GM12801 (cell line): ENCODE data around the gene SLC47A2.

Experiments
- TF ChIP-seq, protein P1 (sequence below): IDR thresholded peaks from one replicate; pipeline ENCODE4 v1.5.1; 2011; ENCODE audit warnings: control low read depth; ENCODE audit not compliant: insufficient read length; ENCODE audit errors: extremely low read depth

The SLC47A2 gene

GRCh38 chr17:19672009-19672750 is 44.2 kb downstream of the SLC47A2 start:
- TF ChIP-seq, protein P1, sequence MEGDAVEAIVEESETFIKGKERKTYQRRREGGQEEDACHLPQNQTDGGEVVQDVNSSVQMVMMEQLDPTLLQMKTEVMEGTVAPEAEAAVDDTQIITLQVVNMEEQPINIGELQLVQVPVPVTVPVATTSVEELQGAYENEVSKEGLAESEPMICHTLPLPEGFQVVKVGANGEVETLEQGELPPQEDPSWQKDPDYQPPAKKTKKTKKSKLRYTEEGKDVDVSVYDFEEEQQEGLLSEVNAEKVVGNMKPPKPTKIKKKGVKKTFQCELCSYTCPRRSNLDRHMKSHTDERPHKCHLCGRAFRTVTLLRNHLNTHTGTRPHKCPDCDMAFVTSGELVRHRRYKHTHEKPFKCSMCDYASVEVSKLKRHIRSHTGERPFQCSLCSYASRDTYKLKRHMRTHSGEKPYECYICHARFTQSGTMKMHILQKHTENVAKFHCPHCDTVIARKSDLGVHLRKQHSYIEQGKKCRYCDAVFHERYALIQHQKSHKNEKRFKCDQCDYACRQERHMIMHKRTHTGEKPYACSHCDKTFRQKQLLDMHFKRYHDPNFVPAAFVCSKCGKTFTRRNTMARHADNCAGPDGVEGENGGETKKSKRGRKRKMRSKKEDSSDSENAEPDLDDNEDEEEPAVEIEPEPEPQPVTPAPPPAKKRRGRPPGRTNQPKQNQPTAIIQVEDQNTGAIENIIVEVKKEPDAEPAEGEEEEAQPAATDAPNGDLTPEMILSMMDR, result no peak

- TF ChIP-seq, protein P1, result no peak
Observed at GRCh38 chr17:19671433-19671832, 45.0 kb downstream of the SLC47A2 start.

DNA sequence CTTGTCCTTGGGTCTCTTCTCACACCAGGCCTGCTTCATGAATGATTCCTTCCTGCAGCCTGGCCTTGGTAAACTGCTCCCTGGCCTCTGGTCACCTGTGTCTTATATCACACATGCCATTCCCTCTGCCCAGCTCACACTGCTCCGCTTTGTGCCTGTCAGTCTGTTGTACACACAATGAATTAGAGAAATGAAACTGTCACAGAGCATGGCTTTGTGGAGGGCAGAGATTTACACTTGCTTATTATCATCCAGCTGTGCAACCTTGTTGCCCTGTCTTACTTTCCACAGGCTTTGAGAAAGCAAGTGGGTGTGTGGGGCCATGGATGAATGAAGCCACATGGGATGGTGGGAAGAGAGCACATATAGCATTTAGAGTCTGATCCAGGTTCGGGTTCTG is 45.5 kb downstream of the SLC47A2 start:
- TF ChIP-seq, protein P1, result no peak

DNA sequence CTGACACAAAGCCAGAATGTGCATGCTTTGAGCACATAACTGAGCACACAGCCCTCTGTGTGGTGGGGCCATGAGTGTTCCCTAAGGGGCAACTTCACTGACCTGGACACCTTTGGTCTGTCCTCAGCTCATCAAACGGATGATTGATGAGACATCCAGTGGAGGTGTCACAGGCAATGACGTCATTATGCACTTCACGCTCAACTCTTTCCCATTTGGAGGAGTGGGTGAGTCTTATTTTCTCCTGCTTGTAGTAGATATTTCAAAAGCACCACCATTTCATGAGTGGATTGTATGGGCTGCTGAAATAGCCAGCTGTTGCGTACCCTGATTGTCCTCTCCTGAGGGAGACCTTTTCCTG is 51.6 kb downstream of the SLC47A2 start:
- TF ChIP-seq, protein P1, result no peak

DNA sequence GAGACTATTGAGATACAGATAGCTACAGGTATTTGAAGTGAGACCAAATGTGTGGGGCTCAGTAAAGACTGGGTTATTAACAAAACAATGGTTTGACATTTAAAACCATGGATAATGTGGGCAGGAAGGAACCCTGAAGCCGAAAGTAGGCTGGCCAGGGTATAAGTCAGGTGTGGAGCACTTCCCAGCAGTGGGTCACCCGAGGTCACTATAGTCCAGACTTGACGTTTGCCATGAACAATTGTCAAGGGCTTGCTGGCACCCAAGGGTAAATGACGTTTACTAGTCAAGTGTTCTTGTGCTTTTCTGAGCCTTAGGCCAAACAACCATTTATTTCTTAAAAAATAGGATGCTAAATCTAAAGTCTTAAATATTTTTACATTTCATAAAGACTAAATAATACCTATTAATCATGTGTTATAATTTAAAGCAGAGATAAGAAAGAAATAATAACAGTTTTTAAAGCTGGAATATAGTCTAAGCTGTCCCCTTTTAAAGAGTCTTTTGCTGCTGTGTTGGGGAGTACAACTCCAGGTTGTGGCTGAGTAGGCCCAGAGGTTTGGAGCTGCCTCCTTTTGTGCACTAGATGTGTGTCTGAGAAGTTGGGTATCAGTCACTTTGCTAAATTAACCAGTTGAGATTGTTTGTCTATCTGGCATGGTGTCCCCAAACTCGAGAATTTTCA is 52.1 kb downstream of the SLC47A2 start:
- TF ChIP-seq, protein P1, result no peak

- TF ChIP-seq, protein P1, result no peak
Observed at GRCh38 chr17:19663097-19663496, 53.3 kb downstream of the SLC47A2 start.

DNA sequence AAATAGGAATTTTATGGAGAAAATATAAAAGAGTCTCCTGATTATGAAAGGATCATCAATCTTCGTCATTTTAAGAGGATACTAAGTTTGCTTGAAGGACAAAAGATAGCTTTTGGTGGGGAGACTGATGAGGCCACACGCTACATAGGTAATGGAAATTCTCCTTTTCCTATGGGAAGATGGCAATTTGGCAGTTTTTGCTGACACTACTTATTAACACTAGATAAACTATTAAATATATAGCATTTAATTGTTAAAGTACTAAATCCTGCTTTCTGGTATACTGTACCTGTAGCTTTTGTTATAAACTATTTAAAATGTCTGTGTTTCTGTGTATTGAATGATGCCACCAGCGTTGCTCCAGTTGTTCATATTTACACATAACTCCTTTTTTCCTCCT is 55.3 kb downstream of the SLC47A2 start:
- TF ChIP-seq, protein P1, result no peak
